Measurements from ENCODE around the gene PTBP1.

Gene PTBP1

GRCh38 chr19:858868-859843, 61.9 kb downstream of the PTBP1 start, which contains the start of gene CFD:
Gene CFD (plus strand): TSS chr19:859664. CDS start chr19:859690, 26 bp downstream.
- FAIRE-seq: no peak

GRCh38 chr19:861141-861755, 64.0 kb downstream of the PTBP1 start:
- no peak for FAIRE-seq

Measured in colon (tissue), 2 donors.